GM23248 (cell line): ENCODE results near the gene IRS1.

Experiments used
- EZH2 ChIP-seq: fragments of 200-600 bp; sonication (generic); IDR thresholded peaks from 2 replicates; pipeline ENCODE4 v1.6.1; 2018; ENCODE audit warnings: antibody characterized with exemption, mild to moderate bottlenecking; ENCODE audit not compliant: insufficient read depth, poor library complexity, severe bottlenecking
- EZH2phosphoT487 ChIP-seq: fragments of 200-600 bp; sonication (generic); IDR thresholded peaks from 2 replicates; pipeline ENCODE4 v1.6.1; 2018; ENCODE audit warnings: antibody characterized with exemption, moderate library complexity, mild to moderate bottlenecking, low read depth; ENCODE audit not compliant: insufficient read depth

GRCh38 chr2:226739545-226740030, 60.0 kb downstream of the IRS1 start:
- TF ChIP-seq EZH2phosphoT487 (no peak), EZH2 (no peak)
